ENCODE data around the gene TAF11L3. TPM values are rescaled to one million over a fixed set of nuclear protein-coding genes. Genes with fewer than 3 reads are reported as not detected.
"Not testable (repeated sequence)": the region's sequence is repeated elsewhere in the genome, so short reads cannot be mapped to it uniquely, and the experiment has no call there.

The TAF11L3 gene
- total RNA-seq, 1 experiment from 2014 or later, result not detected

DNA sequence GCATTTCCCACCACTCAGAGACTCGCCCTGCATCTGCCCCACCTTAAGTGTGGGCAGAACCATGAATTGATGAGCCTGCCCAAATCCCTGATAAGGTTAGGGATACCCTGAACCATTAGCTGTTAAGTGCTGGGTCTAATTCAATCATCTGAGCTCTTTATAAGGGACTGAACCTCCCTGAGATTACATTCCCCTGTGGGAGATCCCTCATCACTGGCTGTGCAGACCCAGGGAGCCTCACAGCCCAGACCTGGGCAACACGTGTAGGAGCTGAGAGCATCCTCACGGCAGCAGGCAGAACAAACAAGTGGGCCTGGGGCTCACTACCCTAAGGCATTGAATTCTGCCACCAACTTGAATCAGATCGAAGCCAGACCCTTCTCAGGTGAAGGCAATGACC is 20.7 kb upstream of the TAF11L3 start:
- ATAC-seq (no peak), DNase-seq (no peak)
- no peaks in the 10 kb centered on the region for H3K9me2 ChIP-seq (replicated peaks; ENCODE audit: low read length)
- TF ChIP-seq, protein P1, sequence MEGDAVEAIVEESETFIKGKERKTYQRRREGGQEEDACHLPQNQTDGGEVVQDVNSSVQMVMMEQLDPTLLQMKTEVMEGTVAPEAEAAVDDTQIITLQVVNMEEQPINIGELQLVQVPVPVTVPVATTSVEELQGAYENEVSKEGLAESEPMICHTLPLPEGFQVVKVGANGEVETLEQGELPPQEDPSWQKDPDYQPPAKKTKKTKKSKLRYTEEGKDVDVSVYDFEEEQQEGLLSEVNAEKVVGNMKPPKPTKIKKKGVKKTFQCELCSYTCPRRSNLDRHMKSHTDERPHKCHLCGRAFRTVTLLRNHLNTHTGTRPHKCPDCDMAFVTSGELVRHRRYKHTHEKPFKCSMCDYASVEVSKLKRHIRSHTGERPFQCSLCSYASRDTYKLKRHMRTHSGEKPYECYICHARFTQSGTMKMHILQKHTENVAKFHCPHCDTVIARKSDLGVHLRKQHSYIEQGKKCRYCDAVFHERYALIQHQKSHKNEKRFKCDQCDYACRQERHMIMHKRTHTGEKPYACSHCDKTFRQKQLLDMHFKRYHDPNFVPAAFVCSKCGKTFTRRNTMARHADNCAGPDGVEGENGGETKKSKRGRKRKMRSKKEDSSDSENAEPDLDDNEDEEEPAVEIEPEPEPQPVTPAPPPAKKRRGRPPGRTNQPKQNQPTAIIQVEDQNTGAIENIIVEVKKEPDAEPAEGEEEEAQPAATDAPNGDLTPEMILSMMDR (conservative IDR thresholded peaks at IDR 0.05; ENCODE audit: low read depth, low read length), result no peak
- TF ChIP-seq EZH2 (IDR thresholded peaks at IDR 0.05; ENCODE audit: low read length, unreplicated experiment), result no peak
- TF ChIP-seq EZH2phosphoT487 (IDR thresholded peaks at IDR 0.05; ENCODE audit: borderline replicate concordance, low read length), result no peak
- H3K4me3 ChIP-seq (ENCODE audit: low read length), result no peak overlapping the region
- no peaks in the 10 kb centered on the region for H3K79me2 ChIP-seq (ENCODE audit: low read length)
- H3K36me3 ChIP-seq (ENCODE audit: low read depth, low read length), result no peaks in the 10 kb centered on the region
- H3K9me3 ChIP-seq (ENCODE audit: low read length), result no peaks in the 10 kb centered on the region
- no peak overlapping the region for H3K9ac ChIP-seq (ENCODE audit: low read length)
- no peaks in the 10 kb centered on the region for H4K20me1 ChIP-seq (ENCODE audit: low read length)
- no peaks in the 10 kb centered on the region for H3K27me3 ChIP-seq (ENCODE audit: low read length)
- no TSS peak for BruUV-seq (replicated peaks)
- no peaks in the 10 kb centered on the region for H3F3A ChIP-seq (ENCODE audit: low read length, unreplicated experiment)
- H2AFZ ChIP-seq (ENCODE audit: low read length), result peak overlapping the region; percentile 23; the same call in 1 of the 2 replicates
- POLR2A ChIA-PET (ENCODE audit: unreplicated experiment), result no interaction called here
- no peak overlapping the region for H3K4me2 ChIP-seq (ENCODE audit: low read length)
- H3K4me1 ChIP-seq (ENCODE audit: insufficient read depth, low read length), result no peaks in the 10 kb centered on the region
- H3K27ac ChIP-seq (ENCODE audit: low read length), result no peak overlapping the region
- intact Hi-C loops (cut with micrococcal nuclease), result no loop called here
- CTCF ChIA-PET, result no interaction called here

DNA sequence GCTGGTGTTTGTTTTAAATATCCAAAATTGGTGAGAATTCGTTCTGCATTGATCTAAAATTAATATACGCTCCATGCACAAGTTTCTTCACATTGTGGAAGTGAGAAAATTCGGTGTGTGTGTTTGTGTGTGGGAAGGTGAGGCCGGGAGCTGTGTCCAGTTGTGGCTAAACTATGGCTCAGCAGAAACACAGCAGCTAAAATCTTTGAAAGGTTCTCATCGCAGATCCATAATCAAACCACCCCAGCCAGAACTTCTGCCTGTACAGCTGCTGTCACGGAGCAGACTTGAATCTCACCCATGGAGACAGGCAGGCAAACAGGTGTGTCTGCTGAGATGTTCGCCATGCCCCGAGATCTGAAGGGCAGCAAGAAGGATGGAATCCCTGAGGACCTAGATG is 20.2 kb upstream of the TAF11L3 start, which contains the start of gene TAF11L2:
Gene TAF11L2 (plus strand): TSS at position 301 of the 400 bp plus-strand sequence.
- H4K20me1 ChIP-seq (ENCODE audit: low read length); H3K4me3 ChIP-seq (ENCODE audit: low read length); H3K9ac ChIP-seq (ENCODE audit: low read length); POLR2A ChIA-PET (ENCODE audit: unreplicated experiment); H3K27ac ChIP-seq (ENCODE audit: low read length); H3K4me2 ChIP-seq (ENCODE audit: low read length); H3K9me3 ChIP-seq (ENCODE audit: low read length); BruUV-seq (replicated peaks); H3K79me2 ChIP-seq (ENCODE audit: low read length); H3F3A ChIP-seq (ENCODE audit: low read length, unreplicated experiment); CTCF ChIA-PET; H3K36me3 ChIP-seq (ENCODE audit: low read depth, low read length); H3K9me2 ChIP-seq (replicated peaks; ENCODE audit: low read length); ATAC-seq; H3K27me3 ChIP-seq (ENCODE audit: low read length); H3K4me1 ChIP-seq (ENCODE audit: insufficient read depth, low read length); intact Hi-C loops (cut with micrococcal nuclease); DNase-seq: not testable (repeated sequence)
- H2AFZ ChIP-seq (ENCODE audit: low read length), result peak within 1 kb of the TSS; percentile 23; the same call in 1 of the 2 replicates

DNA sequence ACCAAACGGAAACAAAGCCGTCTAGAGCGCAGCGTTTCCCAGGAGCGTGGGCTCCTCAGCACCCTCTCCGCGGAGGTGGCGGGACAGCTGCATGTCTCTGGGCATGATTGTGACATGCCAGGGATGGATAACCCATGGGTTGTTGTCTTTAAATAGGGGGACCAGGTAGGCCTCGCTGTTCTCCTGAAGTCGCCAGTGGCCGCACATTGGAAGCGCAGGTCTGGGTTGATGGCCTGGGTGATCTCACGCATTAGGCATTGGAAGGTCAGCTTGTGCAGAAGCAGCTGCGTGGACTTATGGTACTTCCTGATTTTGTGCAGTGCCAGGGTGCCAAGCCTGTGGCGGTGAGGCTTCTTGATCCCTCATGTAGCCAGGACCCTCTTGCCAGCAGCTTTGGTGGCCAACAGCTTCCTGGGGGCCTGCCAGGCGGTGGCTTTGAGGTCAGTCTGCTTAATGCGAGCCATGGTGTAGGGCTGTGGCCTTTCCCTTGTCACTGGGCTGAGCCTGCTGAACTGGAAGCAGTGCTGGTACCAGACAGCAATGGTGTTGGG is 6.3 kb upstream of the TAF11L3 start:
- BruUV-seq (replicated peaks), result no TSS peak

DNA sequence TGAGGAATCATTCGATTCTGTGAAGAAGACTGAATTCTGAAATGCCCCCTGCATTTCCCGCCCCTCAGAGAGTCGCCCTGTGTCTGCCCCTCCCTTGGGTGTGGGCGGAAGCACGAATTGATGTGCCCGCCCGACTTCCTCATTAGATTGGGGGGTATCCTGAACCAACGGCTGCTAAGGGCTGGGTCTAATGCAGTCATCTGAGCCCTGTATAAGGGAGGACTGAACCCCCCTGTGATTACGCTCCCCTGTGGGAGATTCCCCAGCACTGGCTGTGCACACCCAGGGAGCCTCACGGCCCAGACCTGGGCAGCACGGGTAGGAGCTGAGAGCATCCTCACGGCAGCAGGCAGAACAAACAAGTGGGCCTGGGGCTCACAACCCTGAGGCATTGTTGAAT is 641 bp upstream of the TAF11L3 start:
- H3K9me3 ChIP-seq (ENCODE audit: low read length); H3K9ac ChIP-seq (ENCODE audit: low read length); H3K36me3 ChIP-seq (ENCODE audit: low read depth, low read length); ATAC-seq; H3K4me3 ChIP-seq (ENCODE audit: low read length); H3K4me2 ChIP-seq (ENCODE audit: low read length); H3K9me2 ChIP-seq (replicated peaks; ENCODE audit: low read length); DNase-seq; intact Hi-C loops (cut with micrococcal nuclease); H4K20me1 ChIP-seq (ENCODE audit: low read length); H2AFZ ChIP-seq (ENCODE audit: low read length); H3K27me3 ChIP-seq (ENCODE audit: low read length); H3K79me2 ChIP-seq (ENCODE audit: low read length); H3K4me1 ChIP-seq (ENCODE audit: insufficient read depth, low read length); CTCF ChIA-PET; BruUV-seq (replicated peaks); H3K27ac ChIP-seq (ENCODE audit: low read length); H3F3A ChIP-seq (ENCODE audit: low read length, unreplicated experiment); POLR2A ChIA-PET (ENCODE audit: unreplicated experiment): not testable (repeated sequence)

More for the DNA sequence above, 6.3 kb upstream of the TAF11L3 start:
- H2AFZ ChIP-seq (ENCODE audit: low read length), result no peak overlapping the region
- CTCF ChIA-PET, result no interaction called here
- no peaks in the 10 kb centered on the region for H3F3A ChIP-seq (ENCODE audit: low read length, unreplicated experiment)
- POLR2A ChIA-PET (ENCODE audit: unreplicated experiment), result no interaction called here
- DNase-seq, result no peak
- no peaks in the 10 kb centered on the region for H3K9me2 ChIP-seq (replicated peaks; ENCODE audit: low read length)
- no peak overlapping the region for H3K9ac ChIP-seq (ENCODE audit: low read length)
- no peak overlapping the region for H3K4me2 ChIP-seq (ENCODE audit: low read length)
- no peak overlapping the region for H3K4me3 ChIP-seq (ENCODE audit: low read length)
- H3K4me1 ChIP-seq (ENCODE audit: insufficient read depth, low read length), result no peaks in the 10 kb centered on the region
- TF ChIP-seq, protein P1 (conservative IDR thresholded peaks at IDR 0.05; ENCODE audit: low read depth, low read length), result no peak
- TF ChIP-seq EZH2 (IDR thresholded peaks at IDR 0.05; ENCODE audit: low read length, unreplicated experiment) (no peak), EZH2phosphoT487 (IDR thresholded peaks at IDR 0.05; ENCODE audit: borderline replicate concordance, low read length) (no peak)
- no peak for ATAC-seq
- no peaks in the 10 kb centered on the region for H4K20me1 ChIP-seq (ENCODE audit: low read length)
- intact Hi-C loops (cut with micrococcal nuclease), result no loop called here
- no peaks in the 10 kb centered on the region for H3K36me3 ChIP-seq (ENCODE audit: low read depth, low read length)
- no peaks in the 10 kb centered on the region for H3K79me2 ChIP-seq (ENCODE audit: low read length)
- no peaks in the 10 kb centered on the region for H3K27me3 ChIP-seq (ENCODE audit: low read length)
- H3K27ac ChIP-seq (ENCODE audit: low read length), result no peak overlapping the region
- H3K9me3 ChIP-seq (ENCODE audit: low read length), result no peaks in the 10 kb centered on the region

DNA sequence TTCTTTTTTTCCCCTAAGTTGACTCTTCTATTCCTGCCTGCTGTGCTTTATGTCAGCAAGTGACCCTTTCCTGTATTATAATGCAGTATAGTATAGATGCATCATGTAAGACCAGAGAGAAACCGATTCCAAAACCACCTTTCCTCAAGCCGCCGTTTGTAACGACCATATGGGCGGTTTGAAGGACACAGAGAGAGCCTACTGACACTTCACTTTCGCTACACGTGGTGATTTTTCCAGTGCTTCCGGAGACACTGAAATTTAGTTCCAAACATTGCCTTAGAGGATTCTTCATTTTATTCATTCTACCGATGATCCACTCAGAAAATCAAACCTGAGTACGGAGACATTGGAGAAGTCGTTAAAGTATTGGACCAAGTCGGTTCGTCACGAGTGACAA is 1.3 kb downstream of the TAF11L3 start:
- H3K79me2 ChIP-seq (ENCODE audit: low read length); H3K4me3 ChIP-seq (ENCODE audit: low read length); H3F3A ChIP-seq (ENCODE audit: low read length, unreplicated experiment); H2AFZ ChIP-seq (ENCODE audit: low read length); H3K4me1 ChIP-seq (ENCODE audit: insufficient read depth, low read length); H3K9me3 ChIP-seq (ENCODE audit: low read length); H3K27ac ChIP-seq (ENCODE audit: low read length); CTCF ChIA-PET; H3K9ac ChIP-seq (ENCODE audit: low read length); H4K20me1 ChIP-seq (ENCODE audit: low read length); intact Hi-C loops (cut with micrococcal nuclease); POLR2A ChIA-PET (ENCODE audit: unreplicated experiment); DNase-seq; H3K9me2 ChIP-seq (replicated peaks; ENCODE audit: low read length); H3K4me2 ChIP-seq (ENCODE audit: low read length); BruUV-seq (replicated peaks); H3K36me3 ChIP-seq (ENCODE audit: low read depth, low read length); H3K27me3 ChIP-seq (ENCODE audit: low read length); ATAC-seq: not testable (repeated sequence)

Measured in PC-3 (cell line).